Measurements from ENCODE around the gene CCR4.

GRCh38 chr3:32950516-32950915 is 928 bp upstream of the CCR4 start:
- TF ChIP-seq CTCF (IDR thresholded peaks at IDR 0.05), result no peak
- TF ChIP-seq POLR2A (IDR thresholded peaks at IDR 0.05), result no peak
- TF ChIP-seq POLR2AphosphoS5 (IDR thresholded peaks at IDR 0.05), result no peak
- TF ChIP-seq EP300 (IDR thresholded peaks at IDR 0.05), result no peak

All from sigmoid colon (tissue), 4 donors.